ENCODE measurements around the gene AK2.

The AK2 gene

DNA sequence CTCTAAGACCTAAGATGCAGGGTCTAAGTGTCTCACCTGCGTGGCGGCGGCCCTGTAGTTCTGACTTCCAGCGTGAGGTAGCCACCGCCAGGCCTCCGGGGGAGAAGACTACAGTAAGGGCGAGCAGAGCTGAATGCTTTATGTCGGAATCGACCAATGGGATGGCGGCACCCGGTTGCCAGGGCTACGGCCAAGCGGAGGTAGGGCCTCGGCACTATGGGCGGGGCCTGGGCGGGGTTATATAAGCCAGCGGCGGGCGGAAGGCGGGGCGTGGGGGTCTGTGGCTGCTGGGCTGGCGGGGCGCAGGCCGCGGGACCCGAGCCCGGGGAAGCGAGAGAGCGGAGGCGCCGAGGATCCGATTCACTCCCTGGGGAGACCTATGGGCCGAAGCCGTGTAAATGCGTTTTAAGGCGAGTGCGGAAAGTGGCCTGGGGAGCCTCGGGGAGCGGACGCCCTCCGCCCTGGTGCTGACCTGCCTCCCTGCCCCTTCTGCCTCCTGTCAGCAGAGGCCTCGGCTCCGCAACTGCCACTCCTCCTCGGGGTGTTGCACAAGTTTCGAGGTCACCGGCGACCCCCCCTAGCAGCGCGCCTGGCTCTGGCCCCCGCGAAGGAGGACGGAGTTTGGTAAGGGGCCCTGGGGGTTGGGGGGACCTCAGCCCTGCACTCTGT, 44.3 kb upstream of the AK2 start, which contains the start of gene AZIN2:
AZIN2 (plus strand) TSS at position 269 of the 669 bp plus-strand sequence. CDS start 1,097 bp downstream, outside the sequence.
- Histone ChIP-seq H3K27me3 (ENCODE audit: insufficient read depth, poor library complexity, severe bottlenecking) (peaks cover 18% of the 10 kb centered on the region), H3K4me3 (replicated peaks; ENCODE audit: insufficient read depth, low read length) (peak within 1 kb of the TSS; percentile 66), H3K27ac (replicated peaks) (no peak within 1 kb of the TSS)
- DNase-seq (ENCODE audit: low read depth in 1 of 2, low spot score in 1 of 2): peak; percentile 83 to 84
- TF ChIP-seq POLR2AphosphoS5 (IDR thresholded peaks at IDR 0.05; ENCODE audit: low read depth) (no peak), SPI1 (IDR thresholded peaks at IDR 0.05; ENCODE audit: borderline replicate concordance, low read depth) (no peak), GABPA (IDR thresholded peaks at IDR 0.05; ENCODE audit: low read depth) (no peak)
- TF ChIP-seq, protein P1, sequence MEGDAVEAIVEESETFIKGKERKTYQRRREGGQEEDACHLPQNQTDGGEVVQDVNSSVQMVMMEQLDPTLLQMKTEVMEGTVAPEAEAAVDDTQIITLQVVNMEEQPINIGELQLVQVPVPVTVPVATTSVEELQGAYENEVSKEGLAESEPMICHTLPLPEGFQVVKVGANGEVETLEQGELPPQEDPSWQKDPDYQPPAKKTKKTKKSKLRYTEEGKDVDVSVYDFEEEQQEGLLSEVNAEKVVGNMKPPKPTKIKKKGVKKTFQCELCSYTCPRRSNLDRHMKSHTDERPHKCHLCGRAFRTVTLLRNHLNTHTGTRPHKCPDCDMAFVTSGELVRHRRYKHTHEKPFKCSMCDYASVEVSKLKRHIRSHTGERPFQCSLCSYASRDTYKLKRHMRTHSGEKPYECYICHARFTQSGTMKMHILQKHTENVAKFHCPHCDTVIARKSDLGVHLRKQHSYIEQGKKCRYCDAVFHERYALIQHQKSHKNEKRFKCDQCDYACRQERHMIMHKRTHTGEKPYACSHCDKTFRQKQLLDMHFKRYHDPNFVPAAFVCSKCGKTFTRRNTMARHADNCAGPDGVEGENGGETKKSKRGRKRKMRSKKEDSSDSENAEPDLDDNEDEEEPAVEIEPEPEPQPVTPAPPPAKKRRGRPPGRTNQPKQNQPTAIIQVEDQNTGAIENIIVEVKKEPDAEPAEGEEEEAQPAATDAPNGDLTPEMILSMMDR (IDR thresholded peaks at IDR 0.05; ENCODE audit: insufficient read depth, low read length): no peak
- TF ChIP-seq, protein P2, sequence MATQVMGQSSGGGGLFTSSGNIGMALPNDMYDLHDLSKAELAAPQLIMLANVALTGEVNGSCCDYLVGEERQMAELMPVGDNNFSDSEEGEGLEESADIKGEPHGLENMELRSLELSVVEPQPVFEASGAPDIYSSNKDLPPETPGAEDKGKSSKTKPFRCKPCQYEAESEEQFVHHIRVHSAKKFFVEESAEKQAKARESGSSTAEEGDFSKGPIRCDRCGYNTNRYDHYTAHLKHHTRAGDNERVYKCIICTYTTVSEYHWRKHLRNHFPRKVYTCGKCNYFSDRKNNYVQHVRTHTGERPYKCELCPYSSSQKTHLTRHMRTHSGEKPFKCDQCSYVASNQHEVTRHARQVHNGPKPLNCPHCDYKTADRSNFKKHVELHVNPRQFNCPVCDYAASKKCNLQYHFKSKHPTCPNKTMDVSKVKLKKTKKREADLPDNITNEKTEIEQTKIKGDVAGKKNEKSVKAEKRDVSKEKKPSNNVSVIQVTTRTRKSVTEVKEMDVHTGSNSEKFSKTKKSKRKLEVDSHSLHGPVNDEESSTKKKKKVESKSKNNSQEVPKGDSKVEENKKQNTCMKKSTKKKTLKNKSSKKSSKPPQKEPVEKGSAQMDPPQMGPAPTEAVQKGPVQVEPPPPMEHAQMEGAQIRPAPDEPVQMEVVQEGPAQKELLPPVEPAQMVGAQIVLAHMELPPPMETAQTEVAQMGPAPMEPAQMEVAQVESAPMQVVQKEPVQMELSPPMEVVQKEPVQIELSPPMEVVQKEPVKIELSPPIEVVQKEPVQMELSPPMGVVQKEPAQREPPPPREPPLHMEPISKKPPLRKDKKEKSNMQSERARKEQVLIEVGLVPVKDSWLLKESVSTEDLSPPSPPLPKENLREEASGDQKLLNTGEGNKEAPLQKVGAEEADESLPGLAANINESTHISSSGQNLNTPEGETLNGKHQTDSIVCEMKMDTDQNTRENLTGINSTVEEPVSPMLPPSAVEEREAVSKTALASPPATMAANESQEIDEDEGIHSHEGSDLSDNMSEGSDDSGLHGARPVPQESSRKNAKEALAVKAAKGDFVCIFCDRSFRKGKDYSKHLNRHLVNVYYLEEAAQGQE (IDR thresholded peaks at IDR 0.05; ENCODE audit: insufficient replicate concordance, low read depth): no peak

DNA sequence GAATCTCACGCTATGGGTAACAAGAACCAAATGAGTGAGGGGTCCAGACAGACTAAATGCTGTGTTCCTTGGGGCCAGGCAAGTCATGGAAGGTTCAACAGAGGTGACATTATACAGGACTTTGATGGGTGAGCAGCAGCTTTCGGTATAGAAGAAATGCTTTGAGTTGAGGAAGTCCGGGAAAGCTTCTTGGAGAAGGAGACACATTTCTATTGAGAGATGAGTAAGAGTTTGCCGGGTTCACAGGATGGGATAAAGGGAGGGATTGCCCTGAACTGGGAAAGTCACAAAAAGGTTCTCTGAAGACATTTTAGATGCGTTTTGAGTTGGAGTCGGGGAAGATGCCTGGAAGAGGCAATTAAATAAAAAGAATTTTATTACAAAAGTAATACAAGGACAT, 43.7 kb upstream of the AK2 start:
- Histone ChIP-seq H3K4me3 (replicated peaks; ENCODE audit: insufficient read depth, low read length) (peak overlapping the region; percentile 66), H3K27ac (replicated peaks) (no peak overlapping the region), H3K27me3 (ENCODE audit: insufficient read depth, poor library complexity, severe bottlenecking) (peaks cover 18% of the 10 kb centered on the region)
- no peak for DNase-seq (ENCODE audit: low read depth in 1 of 2, low spot score in 1 of 2)
- TF ChIP-seq, protein P2 (IDR thresholded peaks at IDR 0.05; ENCODE audit: insufficient replicate concordance, low read depth): no peak
- TF ChIP-seq, protein P1 (IDR thresholded peaks at IDR 0.05; ENCODE audit: insufficient read depth, low read length): no peak
- TF ChIP-seq POLR2AphosphoS5 (IDR thresholded peaks at IDR 0.05; ENCODE audit: low read depth) (no peak), SPI1 (IDR thresholded peaks at IDR 0.05; ENCODE audit: borderline replicate concordance, low read depth) (no peak), GABPA (IDR thresholded peaks at IDR 0.05; ENCODE audit: low read depth) (no peak)

DNA sequence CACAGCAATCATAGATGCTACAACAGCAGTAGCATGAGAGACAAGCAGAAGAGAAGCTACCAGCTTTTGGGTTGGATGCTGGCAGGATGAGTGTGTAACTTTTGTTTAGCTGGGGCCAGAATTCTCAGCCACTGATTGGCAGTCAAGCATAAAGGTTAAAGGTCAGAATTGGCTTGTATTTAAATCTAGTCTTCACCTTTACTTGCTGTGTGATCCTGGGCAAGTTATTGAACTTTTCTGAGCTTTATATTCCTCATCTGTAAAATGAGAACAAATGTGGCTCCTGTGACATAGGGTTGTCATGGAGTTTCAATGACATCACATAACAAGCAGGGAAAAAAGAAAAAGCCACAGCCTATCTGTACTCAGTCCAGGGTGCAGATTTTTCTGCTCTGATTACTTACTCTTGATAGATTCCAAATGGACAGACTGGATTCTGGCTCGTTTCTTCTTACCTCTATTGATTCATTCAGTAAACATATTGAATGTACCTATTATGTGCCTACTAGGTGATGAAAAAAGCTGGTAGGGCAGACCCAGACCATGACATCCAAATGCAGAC, 41.4 kb upstream of the AK2 start:
- H3K27me3 ChIP-seq (ENCODE audit: insufficient read depth, poor library complexity, severe bottlenecking): peaks cover 18% of the 10 kb centered on the region
- no peak for DNase-seq (ENCODE audit: low read depth in 1 of 2, low spot score in 1 of 2)
- H3K27ac ChIP-seq (replicated peaks): no peak overlapping the region
- no peak overlapping the region for H3K4me3 ChIP-seq (replicated peaks; ENCODE audit: insufficient read depth, low read length)
- TF ChIP-seq, protein P2 (IDR thresholded peaks at IDR 0.05; ENCODE audit: insufficient replicate concordance, low read depth): no peak
- TF ChIP-seq, protein P1 (IDR thresholded peaks at IDR 0.05; ENCODE audit: insufficient read depth, low read length): no peak
- no peak for TF ChIP-seq POLR2AphosphoS5 (IDR thresholded peaks at IDR 0.05; ENCODE audit: low read depth)
- no peak for TF ChIP-seq GABPA (IDR thresholded peaks at IDR 0.05; ENCODE audit: low read depth)
- TF ChIP-seq SPI1 (IDR thresholded peaks at IDR 0.05; ENCODE audit: borderline replicate concordance, low read depth): no peak

Measured in HL-60 (cell line).